ENCODE measurements around the gene FAM171A2.

FAM171A2 gene

DNA sequence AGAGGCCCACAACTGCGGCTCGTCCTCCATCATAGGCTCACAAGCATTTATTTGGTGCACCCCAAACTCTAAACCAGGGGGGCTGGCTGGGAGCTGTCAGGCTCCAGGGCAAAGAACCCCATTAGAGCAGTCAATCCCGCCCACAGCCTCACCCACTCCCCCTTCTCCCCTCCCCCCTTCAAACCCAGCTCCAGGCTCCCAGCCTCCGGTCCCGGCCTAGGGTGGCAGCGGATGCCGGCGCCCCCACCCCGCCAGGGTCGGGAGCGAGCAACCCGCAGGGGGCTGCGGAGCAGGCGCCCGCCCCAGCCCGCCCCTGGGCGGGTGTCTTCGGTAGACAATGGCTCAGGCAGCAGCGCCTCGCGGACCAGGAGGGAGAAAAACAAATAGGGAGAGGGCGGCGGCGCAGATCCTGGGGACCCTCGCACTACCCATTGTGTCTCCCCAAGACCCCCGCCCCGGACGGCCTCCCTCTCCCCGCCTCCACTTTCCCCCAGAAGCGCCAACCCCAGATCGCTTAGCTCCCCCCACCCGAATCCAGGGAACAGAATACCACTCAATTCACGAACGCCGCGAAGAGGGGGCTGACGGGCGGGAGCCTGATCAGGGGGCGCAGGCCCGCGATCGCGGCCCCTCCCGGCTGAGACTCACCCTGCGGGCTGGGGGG is 572 bp downstream of the FAM171A2 start:
- Histone ChIP-seq H3K27me3 (ENCODE audit: insufficient read depth, low read length) (peaks cover 4% of the 10 kb centered on the region), H3K27ac (ENCODE audit: low read depth, low read length, poor library complexity, severe bottlenecking) (no peak overlapping the region), H3K79me2 (ENCODE audit: insufficient read depth, low read length) (no peaks in the 10 kb centered on the region), H2AFZ (ENCODE audit: low read length) (no peak overlapping the region), H3K9ac (ENCODE audit: low read length) (peak overlapping the region; percentile 43; the same call in 1 of the 2 replicates), H4K20me1 (ENCODE audit: insufficient read depth, low read length) (no peaks in the 10 kb centered on the region), H3K9me2 (ENCODE audit: low read depth, low read length) (no peaks in the 10 kb centered on the region), H3K9me3 (ENCODE audit: low read length) (no peaks in the 10 kb centered on the region), H3K4me2 (ENCODE audit: low read length) (peak overlapping the region; percentile 75), H3F3A (ENCODE audit: insufficient read depth, low read length) (no peaks in the 10 kb centered on the region), H3K36me3 (ENCODE audit: insufficient read depth, low read length) (no peaks in the 10 kb centered on the region), H3K4me3 (ENCODE audit: low read depth, low read length, poor library complexity, severe bottlenecking) (peak overlapping the region; percentile 63), H3K4me1 (ENCODE audit: insufficient read depth, low read length, severe bottlenecking) (peaks cover 10% of the 10 kb centered on the region)
- TF ChIP-seq EZH2 (IDR thresholded peaks at IDR 0.05; ENCODE audit: borderline replicate concordance, low read length) = no peak
- TF ChIP-seq, protein P1, sequence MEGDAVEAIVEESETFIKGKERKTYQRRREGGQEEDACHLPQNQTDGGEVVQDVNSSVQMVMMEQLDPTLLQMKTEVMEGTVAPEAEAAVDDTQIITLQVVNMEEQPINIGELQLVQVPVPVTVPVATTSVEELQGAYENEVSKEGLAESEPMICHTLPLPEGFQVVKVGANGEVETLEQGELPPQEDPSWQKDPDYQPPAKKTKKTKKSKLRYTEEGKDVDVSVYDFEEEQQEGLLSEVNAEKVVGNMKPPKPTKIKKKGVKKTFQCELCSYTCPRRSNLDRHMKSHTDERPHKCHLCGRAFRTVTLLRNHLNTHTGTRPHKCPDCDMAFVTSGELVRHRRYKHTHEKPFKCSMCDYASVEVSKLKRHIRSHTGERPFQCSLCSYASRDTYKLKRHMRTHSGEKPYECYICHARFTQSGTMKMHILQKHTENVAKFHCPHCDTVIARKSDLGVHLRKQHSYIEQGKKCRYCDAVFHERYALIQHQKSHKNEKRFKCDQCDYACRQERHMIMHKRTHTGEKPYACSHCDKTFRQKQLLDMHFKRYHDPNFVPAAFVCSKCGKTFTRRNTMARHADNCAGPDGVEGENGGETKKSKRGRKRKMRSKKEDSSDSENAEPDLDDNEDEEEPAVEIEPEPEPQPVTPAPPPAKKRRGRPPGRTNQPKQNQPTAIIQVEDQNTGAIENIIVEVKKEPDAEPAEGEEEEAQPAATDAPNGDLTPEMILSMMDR (IDR thresholded peaks at IDR 0.05; ENCODE audit: low read length) = no peak

DNA sequence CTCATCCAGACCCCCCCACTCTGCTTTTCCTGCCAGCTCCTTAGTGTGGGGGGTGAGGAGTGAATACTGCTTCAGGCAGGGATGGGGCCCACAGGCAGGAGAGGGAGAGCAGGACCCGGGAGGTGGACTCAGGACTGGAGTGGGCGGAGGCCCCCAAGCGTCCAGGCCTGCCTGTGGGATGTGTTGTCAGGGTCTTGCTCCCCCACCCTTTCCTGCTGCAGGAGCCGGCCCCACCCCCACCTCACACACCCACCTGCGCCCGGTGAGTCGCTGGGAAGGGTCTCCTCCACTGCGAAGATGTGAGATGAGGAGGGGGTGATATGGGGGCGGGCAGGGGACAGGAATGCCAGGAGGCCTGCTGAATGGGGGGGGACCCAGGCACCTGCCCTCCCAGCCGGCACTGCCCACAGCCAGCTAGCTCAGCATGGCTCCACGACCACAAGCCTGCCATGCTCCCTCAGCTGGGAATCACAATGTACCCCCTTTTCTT is 1.1 kb downstream of the FAM171A2 start:
- Histone ChIP-seq H3K9me2 (ENCODE audit: low read depth, low read length) (no peaks in the 10 kb centered on the region), H3K79me2 (ENCODE audit: insufficient read depth, low read length) (no peaks in the 10 kb centered on the region), H4K20me1 (ENCODE audit: insufficient read depth, low read length) (no peaks in the 10 kb centered on the region), H3K27ac (ENCODE audit: low read depth, low read length, poor library complexity, severe bottlenecking) (no peak overlapping the region), H2AFZ (ENCODE audit: low read length) (no peak overlapping the region), H3K36me3 (ENCODE audit: insufficient read depth, low read length) (no peaks in the 10 kb centered on the region), H3K4me1 (ENCODE audit: insufficient read depth, low read length, severe bottlenecking) (peaks cover 10% of the 10 kb centered on the region), H3K4me3 (ENCODE audit: low read depth, low read length, poor library complexity, severe bottlenecking) (peak overlapping the region; percentile 63), H3F3A (ENCODE audit: insufficient read depth, low read length) (no peaks in the 10 kb centered on the region), H3K27me3 (ENCODE audit: insufficient read depth, low read length) (peaks cover 4% of the 10 kb centered on the region), H3K4me2 (ENCODE audit: low read length) (peak overlapping the region; percentile 75), H3K9me3 (ENCODE audit: low read length) (no peaks in the 10 kb centered on the region), H3K9ac (ENCODE audit: low read length) (no peak overlapping the region)
- TF ChIP-seq, protein P1 (IDR thresholded peaks at IDR 0.05; ENCODE audit: low read length) = no peak
- no peak for TF ChIP-seq EZH2 (IDR thresholded peaks at IDR 0.05; ENCODE audit: borderline replicate concordance, low read length)

DNA sequence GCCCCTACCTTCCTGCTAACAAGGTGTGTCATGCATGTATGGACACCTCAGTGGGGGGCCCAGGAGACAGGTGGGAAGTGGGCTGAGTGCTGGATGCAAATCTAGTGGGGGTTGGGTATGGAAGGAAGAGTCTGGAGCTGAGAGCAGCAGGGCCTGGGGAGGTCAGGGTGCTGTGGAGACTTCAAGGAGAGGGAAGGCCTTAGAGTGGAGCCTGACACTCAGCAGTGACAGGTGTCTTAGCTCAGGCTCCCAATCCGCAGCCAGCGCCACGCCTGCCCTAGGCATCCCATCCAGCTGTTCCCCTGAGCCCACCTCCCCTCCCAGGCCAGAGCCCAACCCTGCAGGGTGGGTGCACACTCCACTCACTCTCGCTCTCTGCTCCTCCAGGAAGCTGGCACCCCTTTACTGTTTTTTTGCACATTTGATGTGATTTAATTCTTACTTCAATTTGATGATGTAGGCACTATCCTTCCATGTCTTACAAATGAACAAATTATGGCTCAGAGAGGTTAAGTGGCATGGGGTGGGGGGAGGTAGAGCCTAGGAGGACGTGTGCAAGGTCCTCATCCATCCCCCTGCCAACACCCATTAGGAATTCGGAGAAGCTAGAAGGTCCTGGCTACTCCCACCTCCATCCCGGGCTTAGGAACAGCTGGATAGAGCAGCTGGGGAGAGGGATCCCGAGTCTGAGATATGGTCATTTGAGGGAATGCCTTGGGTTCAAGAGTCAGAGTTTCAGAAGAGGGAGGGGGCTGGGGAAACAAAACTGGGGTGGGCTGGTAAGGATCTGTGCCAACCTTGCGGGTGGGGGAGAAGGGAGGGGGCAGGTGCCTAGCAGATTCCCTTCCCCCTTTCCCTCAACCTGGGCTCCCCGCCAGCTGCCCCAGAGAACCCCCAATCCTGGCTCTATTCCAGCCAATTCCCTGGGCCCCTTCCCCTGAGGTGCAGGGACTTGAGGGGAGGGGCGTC is 2.1 kb downstream of the FAM171A2 start:
- H2AFZ ChIP-seq (ENCODE audit: low read length) = no peak overlapping the region
- no peaks in the 10 kb centered on the region for H3K9me2 ChIP-seq (ENCODE audit: low read depth, low read length)
- H3K27ac ChIP-seq (ENCODE audit: low read depth, low read length, poor library complexity, severe bottlenecking) = no peak overlapping the region
- H3K36me3 ChIP-seq (ENCODE audit: insufficient read depth, low read length) = no peaks in the 10 kb centered on the region
- H3K9ac ChIP-seq (ENCODE audit: low read length) = no peak overlapping the region
- TF ChIP-seq, protein P1 (IDR thresholded peaks at IDR 0.05; ENCODE audit: low read length) = no peak
- TF ChIP-seq EZH2 (IDR thresholded peaks at IDR 0.05; ENCODE audit: borderline replicate concordance, low read length) = no peak
- no peaks in the 10 kb centered on the region for H3F3A ChIP-seq (ENCODE audit: insufficient read depth, low read length)
- no peak overlapping the region for H3K4me2 ChIP-seq (ENCODE audit: low read length)
- no peaks in the 10 kb centered on the region for H4K20me1 ChIP-seq (ENCODE audit: insufficient read depth, low read length)
- H3K79me2 ChIP-seq (ENCODE audit: insufficient read depth, low read length) = no peaks in the 10 kb centered on the region
- peaks cover 10% of the 10 kb centered on the region for H3K4me1 ChIP-seq (ENCODE audit: insufficient read depth, low read length, severe bottlenecking)
- H3K9me3 ChIP-seq (ENCODE audit: low read length) = no peaks in the 10 kb centered on the region
- no peak overlapping the region for H3K4me3 ChIP-seq (ENCODE audit: low read depth, low read length, poor library complexity, severe bottlenecking)
- peaks cover 4% of the 10 kb centered on the region for H3K27me3 ChIP-seq (ENCODE audit: insufficient read depth, low read length)
